Suppressor macrophage treated with lipopolysaccharide for 4 hours (primary cell): Measurements from ENCODE around the gene PLEKHA8.
A peak's percentile ranks its signal among the peaks of the same experiment; 100 is the strongest.

Experiments
- DNase-seq: peaks from one replicate; pipeline ENCODE4 v3.0.0-alpha.2; 2020

Gene PLEKHA8

GRCh38 chr7:30114536-30115238, 86.5 kb downstream of the PLEKHA8 start:
- no peak for DNase-seq

GRCh38 chr7:30115709-30116297, 87.6 kb downstream of the PLEKHA8 start:
- no peak for DNase-seq

GRCh38 chr7:30116771-30117170, 88.6 kb downstream of the PLEKHA8 start:
- no peak for DNase-seq

GRCh38 chr7:30117896-30118295, 89.7 kb downstream of the PLEKHA8 start:
- no peak for DNase-seq

GRCh38 chr7:30119890-30120577, 91.8 kb downstream of the PLEKHA8 start:
- DNase-seq = no peak

- no peak for DNase-seq
Observed at GRCh38 chr7:30133736-30134610, 105.8 kb downstream of the PLEKHA8 start.

GRCh38 chr7:30134611-30135300, 106.5 kb downstream of the PLEKHA8 start, which contains the start of gene MTURN:
MTURN (plus strand) TSS chr7:30134986; CDS start chr7:30135137, 151 bp downstream.
- DNase-seq = peak; percentile 86

- peak; percentile 39 for DNase-seq
Observed at GRCh38 chr7:30135301-30136116, 107.3 kb downstream of the PLEKHA8 start.

- DNase-seq = no peak
Observed at GRCh38 chr7:30136117-30136731, 108.0 kb downstream of the PLEKHA8 start.

- no peak for DNase-seq
Observed at GRCh38 chr7:30136743-30137485, 108.7 kb downstream of the PLEKHA8 start.

- no peak for DNase-seq
Observed at GRCh38 chr7:30139836-30140384, 111.7 kb downstream of the PLEKHA8 start.

GRCh38 chr7:30140456-30140855, 112.2 kb downstream of the PLEKHA8 start:
- DNase-seq = no peak

- no peak for DNase-seq
Observed at GRCh38 chr7:30142710-30143109, 114.5 kb downstream of the PLEKHA8 start.

- no peak for DNase-seq
Observed at GRCh38 chr7:30143748-30144251, 115.6 kb downstream of the PLEKHA8 start.

GRCh38 chr7:30144657-30145306, 116.6 kb downstream of the PLEKHA8 start:
- no peak for DNase-seq

- peak; percentile 64 for DNase-seq
Observed at GRCh38 chr7:30145426-30145970, 117.3 kb downstream of the PLEKHA8 start.

- DNase-seq = no peak
Observed at GRCh38 chr7:30146127-30146612, 118.0 kb downstream of the PLEKHA8 start.

GRCh38 chr7:30147223-30147622, 119.0 kb downstream of the PLEKHA8 start:
- DNase-seq = no peak

GRCh38 chr7:30147785-30148184, 119.6 kb downstream of the PLEKHA8 start:
- DNase-seq = no peak
